HepG2 (cell line): ENCODE results near the gene PGP. TPM values are rescaled to one million over a fixed set of nuclear protein-coding genes. Genes with fewer than 3 reads are reported as not detected.

ENCODE experiments used
- ARID2 ChIP-seq: sonication (generic); formaldehyde crosslinking; IDR thresholded peaks from 2 replicates; pipeline ENCODE4 v1.8.1; 2022; ENCODE audit warnings: mild to moderate bottlenecking, missing genetic modification reagents, borderline replicate concordance
- CBX1 ChIP-seq: IDR thresholded peaks from one replicate; pipeline ENCODE4 v1.6.1; 2016; ENCODE audit warnings: antibody characterized with exemption, low read depth
- CCDC6 ChIP-seq: sonication (generic); formaldehyde crosslinking; IDR thresholded peaks from 2 replicates; pipeline ENCODE4 v1.8.1; 2022; ENCODE audit warnings: mild to moderate bottlenecking, missing genetic modification reagents, moderate library complexity
- DPF2 ChIP-seq: sonication (generic); formaldehyde crosslinking; IDR thresholded peaks from 2 replicates; pipeline ENCODE4 v1.4.0; 2020; ENCODE audit warnings: mild to moderate bottlenecking, low read depth, missing genetic modification reagents, borderline replicate concordance
- FOSL1 ChIP-seq: sonication (generic); formaldehyde crosslinking; IDR thresholded peaks from 2 replicates; pipeline ENCODE4 v1.9.0; 2021; ENCODE audit warnings: missing genetic modification reagents, borderline replicate concordance
- HMGXB4 ChIP-seq, 2 experiments: sonication (generic) in 1 of 2; formaldehyde crosslinking in 1 of 2; IDR thresholded peaks; 2 replicates each; pipeline versions ENCODE4 v1.4.0 to v1.6.1; 2018 to 2020; ENCODE audit warnings: missing genetic modification reagents in 2 of 2, borderline replicate concordance in 1 of 2, low read depth in 1 of 2, mild to moderate bottlenecking in 1 of 2, missing biosample characterization in 1 of 2
- KAT2B ChIP-seq: fragments of 150-350 bp; IDR thresholded peaks from 2 replicates; pipeline ENCODE4 v1.6.1; 2014; ENCODE audit warnings: low read depth, low read length, borderline replicate concordance
- KDM5B ChIP-seq: sonication (generic); formaldehyde crosslinking; IDR thresholded peaks from 2 replicates; pipeline ENCODE4 v1.4.0; 2020; ENCODE audit warnings: missing genetic modification reagents, mild to moderate bottlenecking, borderline replicate concordance
- NCOR1 ChIP-seq: fragments of 200-600 bp; sonication (generic); IDR thresholded peaks from 2 replicates; pipeline ENCODE4 v1.7.0; 2017; ENCODE audit warnings: antibody characterized with exemption, low read length, borderline replicate concordance
- RBM39 ChIP-seq: fragments of 200-400 bp; formaldehyde crosslinking; IDR thresholded peaks from one replicate; pipeline ENCODE4 v1.6.1; 2018; ENCODE audit warnings: antibody characterized with exemption, mild to moderate bottlenecking, low read depth, low read length; ENCODE audit not compliant: poor library complexity, severe bottlenecking
- ZBTB46 ChIP-seq: sonication (generic); formaldehyde crosslinking; IDR thresholded peaks from 2 replicates; pipeline ENCODE4 v1.4.0; 2020; ENCODE audit warnings: mild to moderate bottlenecking, missing genetic modification reagents, borderline replicate concordance
- ZNF333 ChIP-seq: sonication (generic); formaldehyde crosslinking; IDR thresholded peaks from 2 replicates; pipeline ENCODE4 v1.4.0; 2020; ENCODE audit warnings: mild to moderate bottlenecking, missing genetic modification reagents, borderline replicate concordance
- ZNF343 ChIP-seq: sonication (generic); formaldehyde crosslinking; IDR thresholded peaks from 2 replicates; pipeline ENCODE4 v1.4.0; 2020; ENCODE audit warnings: mild to moderate bottlenecking, missing genetic modification reagents
- ZNF446 ChIP-seq: sonication (generic); formaldehyde crosslinking; IDR thresholded peaks from 2 replicates; pipeline ENCODE4 v1.5.0; 2020; ENCODE audit warnings: mild to moderate bottlenecking, missing genetic modification reagents
- ZNF558 ChIP-seq: sonication (generic); formaldehyde crosslinking; IDR thresholded peaks from 2 replicates; pipeline ENCODE4 v1.9.0; 2022; ENCODE audit warnings: mild to moderate bottlenecking, missing genetic modification reagents, borderline replicate concordance
- polyA plus RNA-seq, 8 experiments: library from polyadenylated mRNA; depleted of rRNA in 3 of 8; stranded (reverse) in 7 of 8; unstranded in 1 of 8; fragments of >200 nt; fragmentation: Illumina TruSeq in 4 of 8; extraction: Trizol in 4 of 8; gene quantifications; 2 replicates each; pipeline versions ENCODE4 v1.2.1 to v1.2.3, GENCODE V29; 2011 to 2016; ENCODE audit warnings: low read depth in 4 of 8, missing spikeins in 1 of 8, mixed read lengths in 1 of 8; ENCODE audit not compliant: insufficient read depth in 1 of 8
- total RNA-seq, 5 experiments: library from RNA; depleted of rRNA; stranded (reverse); fragments of >200 nt; fragmentation: Illumina TruSeq; extraction: Trizol; gene quantifications; 2 replicates each; pipeline ENCODE4 v1.2.3, GENCODE V29; 2016; ENCODE audit warnings: low read depth in 1 of 5
- TF ChIP-seq, protein P1 (sequence below): sonication (generic); formaldehyde crosslinking; IDR thresholded peaks from 2 replicates; pipeline ENCODE4 v1.8.0; 2022; ENCODE audit warnings: mild to moderate bottlenecking, missing genetic modification reagents, moderate library complexity
- TF ChIP-seq, protein P2 (sequence below): IDR thresholded peaks from 2 replicates; pipeline ENCODE4 v1.6.1; 2018; ENCODE audit warnings: missing genetic modification reagents, mild to moderate bottlenecking, missing compliant biosample characterization
- TF ChIP-seq, protein P3 (sequence below): sonication (generic); formaldehyde crosslinking; IDR thresholded peaks from 2 replicates; pipeline ENCODE4 v1.4.0; 2020; ENCODE audit warnings: mild to moderate bottlenecking, missing genetic modification reagents
- TF ChIP-seq, protein P4 (sequence below): sonication (generic); formaldehyde crosslinking; IDR thresholded peaks from 2 replicates; pipeline ENCODE4 v1.5.0; 2020; ENCODE audit warnings: missing genetic modification reagents

Gene PGP
- total and polyA plus RNA-seq, 2 of the 13 experiments (the other 11 are each of a cell fraction or from before 2014, with no cell fraction given): 7.3 to 18.3 TPM

DNA sequence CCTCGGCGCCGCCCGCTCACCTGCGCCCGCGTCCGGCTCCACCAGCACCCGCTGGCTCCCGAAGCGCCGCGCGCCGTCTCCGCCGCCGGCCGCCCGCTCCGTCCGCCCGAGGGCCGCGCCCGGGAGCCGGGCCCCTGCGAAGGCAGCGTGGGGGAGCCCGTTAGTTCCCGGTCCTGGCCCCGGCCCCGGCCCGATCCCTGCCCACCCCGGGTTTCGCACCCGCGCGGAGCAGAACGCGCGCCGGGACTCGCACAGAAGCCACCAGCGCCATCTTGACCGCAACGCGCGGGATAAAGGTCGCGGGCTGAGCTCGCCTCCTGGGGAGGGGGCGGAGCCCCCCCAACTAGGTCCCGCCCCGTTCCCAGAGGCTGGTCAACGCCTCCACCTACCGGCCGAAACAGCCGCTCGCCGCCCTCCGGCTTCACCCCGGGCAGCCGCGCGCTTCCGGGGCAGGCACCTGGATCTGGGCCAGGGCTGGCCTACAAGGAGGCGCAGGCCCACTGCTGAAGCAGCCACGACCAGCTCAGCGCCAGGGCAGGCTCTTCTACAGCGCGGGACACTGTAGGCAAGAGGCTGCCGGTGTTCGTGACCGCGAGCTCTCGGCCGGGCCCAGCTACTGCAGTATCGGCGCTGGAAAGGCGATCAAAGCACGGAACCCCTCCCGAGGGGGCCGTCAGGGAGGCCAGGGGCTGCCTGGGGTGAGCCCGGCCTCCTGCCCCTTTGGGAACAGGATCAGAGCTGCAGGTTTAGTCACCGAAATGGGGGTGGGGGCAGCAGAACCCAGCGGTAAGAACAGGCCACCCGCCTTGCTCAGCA lies 36.9 kb upstream of the PGP start, which contains the start of gene ECI1 (continued):
- TF ChIP-seq ZBTB46: peak; percentile 62; the same call in 1 of the 2 replicates
- TF ChIP-seq DPF2: no peak
- TF ChIP-seq ZNF558 (CRISPR knock-in tag): no peak
- TF ChIP-seq, protein P1, sequence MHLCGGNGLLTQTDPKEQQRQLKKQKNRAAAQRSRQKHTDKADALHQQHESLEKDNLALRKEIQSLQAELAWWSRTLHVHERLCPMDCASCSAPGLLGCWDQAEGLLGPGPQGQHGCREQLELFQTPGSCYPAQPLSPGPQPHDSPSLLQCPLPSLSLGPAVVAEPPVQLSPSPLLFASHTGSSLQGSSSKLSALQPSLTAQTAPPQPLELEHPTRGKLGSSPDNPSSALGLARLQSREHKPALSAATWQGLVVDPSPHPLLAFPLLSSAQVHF (CRISPR knock-in tag): no peak
- TF ChIP-seq HMGXB4 (CRISPR knock-in tag; IDR thresholded peaks at IDR 0.05; ENCODE audit: borderline replicate concordance in 1 of 2, low read depth in 1 of 2): peak; percentile 84 to 89
- TF ChIP-seq ZNF343: peak; percentile 90
- no peak for TF ChIP-seq ZNF446 (CRISPR knock-in tag)
- TF ChIP-seq, protein P2, sequence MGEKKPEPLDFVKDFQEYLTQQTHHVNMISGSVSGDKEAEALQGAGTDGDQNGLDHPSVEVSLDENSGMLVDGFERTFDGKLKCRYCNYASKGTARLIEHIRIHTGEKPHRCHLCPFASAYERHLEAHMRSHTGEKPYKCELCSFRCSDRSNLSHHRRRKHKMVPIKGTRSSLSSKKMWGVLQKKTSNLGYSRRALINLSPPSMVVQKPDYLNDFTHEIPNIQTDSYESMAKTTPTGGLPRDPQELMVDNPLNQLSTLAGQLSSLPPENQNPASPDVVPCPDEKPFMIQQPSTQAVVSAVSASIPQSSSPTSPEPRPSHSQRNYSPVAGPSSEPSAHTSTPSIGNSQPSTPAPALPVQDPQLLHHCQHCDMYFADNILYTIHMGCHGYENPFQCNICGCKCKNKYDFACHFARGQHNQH (CRISPR knock-in tag): peak; percentile 94
- peak; percentile 85; the same call in 1 of the 2 replicates for TF ChIP-seq CCDC6 (CRISPR knock-in tag)
- TF ChIP-seq ZNF333 (CRISPR knock-in tag): peak; percentile 59; the same call in 1 of the 2 replicates
- no peak for TF ChIP-seq FOSL1 (CRISPR knock-in tag)
- 0 out of 2 replicates have a peak, but pooled peaks have one; percentile 32 for TF ChIP-seq ARID2 (CRISPR knock-in tag)
- TF ChIP-seq KDM5B (CRISPR knock-in tag): peak; percentile 86
- peak; percentile 87 for TF ChIP-seq RBM39
- TF ChIP-seq, protein P3, sequence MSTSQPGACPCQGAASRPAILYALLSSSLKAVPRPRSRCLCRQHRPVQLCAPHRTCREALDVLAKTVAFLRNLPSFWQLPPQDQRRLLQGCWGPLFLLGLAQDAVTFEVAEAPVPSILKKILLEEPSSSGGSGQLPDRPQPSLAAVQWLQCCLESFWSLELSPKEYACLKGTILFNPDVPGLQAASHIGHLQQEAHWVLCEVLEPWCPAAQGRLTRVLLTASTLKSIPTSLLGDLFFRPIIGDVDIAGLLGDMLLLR (CRISPR knock-in tag): peak; percentile 71; the same call in 1 of the 2 replicates
- TF ChIP-seq CBX1: no peak
- TF ChIP-seq, protein P4, sequence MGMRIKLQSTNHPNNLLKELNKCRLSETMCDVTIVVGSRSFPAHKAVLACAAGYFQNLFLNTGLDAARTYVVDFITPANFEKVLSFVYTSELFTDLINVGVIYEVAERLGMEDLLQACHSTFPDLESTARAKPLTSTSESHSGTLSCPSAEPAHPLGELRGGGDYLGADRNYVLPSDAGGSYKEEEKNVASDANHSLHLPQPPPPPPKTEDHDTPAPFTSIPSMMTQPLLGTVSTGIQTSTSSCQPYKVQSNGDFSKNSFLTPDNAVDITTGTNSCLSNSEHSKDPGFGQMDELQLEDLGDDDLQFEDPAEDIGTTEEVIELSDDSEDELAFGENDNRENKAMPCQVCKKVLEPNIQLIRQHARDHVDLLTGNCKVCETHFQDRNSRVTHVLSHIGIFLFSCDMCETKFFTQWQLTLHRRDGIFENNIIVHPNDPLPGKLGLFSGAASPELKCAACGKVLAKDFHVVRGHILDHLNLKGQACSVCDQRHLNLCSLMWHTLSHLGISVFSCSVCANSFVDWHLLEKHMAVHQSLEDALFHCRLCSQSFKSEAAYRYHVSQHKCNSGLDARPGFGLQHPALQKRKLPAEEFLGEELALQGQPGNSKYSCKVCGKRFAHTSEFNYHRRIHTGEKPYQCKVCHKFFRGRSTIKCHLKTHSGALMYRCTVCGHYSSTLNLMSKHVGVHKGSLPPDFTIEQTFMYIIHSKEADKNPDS (CRISPR knock-in tag): no peak
- TF ChIP-seq NCOR1: 0 out of 2 replicates have a peak, but pooled peaks have one; percentile 26
- no peak for TF ChIP-seq KAT2B
